ENCODE results near the gene ZNF460. TPM values are rescaled to one million over a fixed set of nuclear protein-coding genes. Genes with fewer than 3 reads are reported as not detected.

Gene ZNF460
- total RNA-seq, 1 donor from 2014 or later = 85.1 TPM

GRCh38 chr19:57308514-57308913 is 28.2 kb downstream of the ZNF460 start:
- no peak overlapping the region for H3K27ac Mint-ChIP-seq (ENCODE audit: unreplicated experiment)
- TF ChIP-seq CTCF (IDR thresholded peaks at IDR 0.05) = no peak
- H3K36me3 Mint-ChIP-seq (ENCODE audit: unreplicated experiment) = peaks cover 11% of the 10 kb centered on the region
- peaks cover 20% of the 10 kb centered on the region for H3K27me3 Mint-ChIP-seq (ENCODE audit: unreplicated experiment)
- H3K9me3 Mint-ChIP-seq (ENCODE audit: unreplicated experiment) = peaks cover 6% of the 10 kb centered on the region
- peaks cover 8% of the 10 kb centered on the region for H3K4me1 Mint-ChIP-seq (ENCODE audit: unreplicated experiment)
- DNase-seq (ENCODE audit: extremely low spot score, unreplicated experiment) = no peak
- H3K4me3 Mint-ChIP-seq (ENCODE audit: unreplicated experiment) = no peak overlapping the region

- Mint-ChIP-seq H3K27ac (ENCODE audit: unreplicated experiment) (no peak overlapping the region), H3K36me3 (ENCODE audit: unreplicated experiment) (peaks cover 3% of the 10 kb centered on the region), H3K4me1 (ENCODE audit: unreplicated experiment) (no peaks in the 10 kb centered on the region), H3K9me3 (ENCODE audit: unreplicated experiment) (peaks cover 6% of the 10 kb centered on the region), H3K27me3 (ENCODE audit: unreplicated experiment) (peaks cover 42% of the 10 kb centered on the region), H3K4me3 (ENCODE audit: unreplicated experiment) (no peak overlapping the region)
- no peak for DNase-seq (ENCODE audit: extremely low spot score, unreplicated experiment)
- no peak for TF ChIP-seq CTCF (IDR thresholded peaks at IDR 0.05)
Observed at GRCh38 chr19:57310792-57311191, 30.5 kb downstream of the ZNF460 start.

GRCh38 chr19:57314146-57314545 is 33.9 kb downstream of the ZNF460 start:
- H3K27me3 Mint-ChIP-seq (ENCODE audit: unreplicated experiment) = peaks cover 61% of the 10 kb centered on the region
- H3K36me3 Mint-ChIP-seq (ENCODE audit: unreplicated experiment) = no peaks in the 10 kb centered on the region
- TF ChIP-seq CTCF (IDR thresholded peaks at IDR 0.05) = no peak
- peaks cover 3% of the 10 kb centered on the region for H3K9me3 Mint-ChIP-seq (ENCODE audit: unreplicated experiment)
- DNase-seq (ENCODE audit: extremely low spot score, unreplicated experiment) = no peak
- H3K27ac Mint-ChIP-seq (ENCODE audit: unreplicated experiment) = no peak overlapping the region
- H3K4me3 Mint-ChIP-seq (ENCODE audit: unreplicated experiment) = no peak overlapping the region
- no peaks in the 10 kb centered on the region for H3K4me1 Mint-ChIP-seq (ENCODE audit: unreplicated experiment)

GRCh38 chr19:57317503-57317902 is 37.2 kb downstream of the ZNF460 start:
- Mint-ChIP-seq H3K9me3 (ENCODE audit: unreplicated experiment) (no peaks in the 10 kb centered on the region), H3K27me3 (ENCODE audit: unreplicated experiment) (peaks cover 51% of the 10 kb centered on the region), H3K4me3 (ENCODE audit: unreplicated experiment) (no peak overlapping the region), H3K4me1 (ENCODE audit: unreplicated experiment) (peaks cover 22% of the 10 kb centered on the region), H3K27ac (ENCODE audit: unreplicated experiment) (no peak overlapping the region), H3K36me3 (ENCODE audit: unreplicated experiment) (no peaks in the 10 kb centered on the region)
- TF ChIP-seq CTCF (IDR thresholded peaks at IDR 0.05) = no peak
- DNase-seq (ENCODE audit: extremely low spot score, unreplicated experiment) = no peak

GRCh38 chr19:57319869-57320179 is 39.5 kb downstream of the ZNF460 start:
- Mint-ChIP-seq H3K4me1 (ENCODE audit: unreplicated experiment) (peaks cover 27% of the 10 kb centered on the region), H3K27ac (ENCODE audit: unreplicated experiment) (peak overlapping the region; percentile 99), H3K9me3 (ENCODE audit: unreplicated experiment) (no peaks in the 10 kb centered on the region), H3K27me3 (ENCODE audit: unreplicated experiment) (peaks cover 29% of the 10 kb centered on the region), H3K4me3 (ENCODE audit: unreplicated experiment) (peak overlapping the region; percentile 95), H3K36me3 (ENCODE audit: unreplicated experiment) (peaks cover 8% of the 10 kb centered on the region)
- no peak for DNase-seq (ENCODE audit: extremely low spot score, unreplicated experiment)
- no peak for TF ChIP-seq CTCF (IDR thresholded peaks at IDR 0.05)
